IPS DF 6.9 (cell line): ENCODE measurements around the gene HSD17B14.

Source experiments
- DNase-seq: peaks from one replicate; pipeline ENCODE4 v3.0.0-alpha.2; 2013; ENCODE audit warnings: low read depth, low spot score
- H3K27ac ChIP-seq: one replicate; pipeline ENCODE4 v1.5.1; 2013; ENCODE audit warnings: low read length, control low read depth
- H3K27me3 ChIP-seq: 2 replicates; pipeline ENCODE4 v1.6.1; 2013; ENCODE audit warnings: mild to moderate bottlenecking, low read length; ENCODE audit not compliant: control insufficient read depth, insufficient read depth
- H3K36me3 ChIP-seq: 2 replicates; pipeline ENCODE4 v1.6.1; 2013; ENCODE audit warnings: low read length; ENCODE audit not compliant: control insufficient read depth, insufficient read depth
- H3K4me1 ChIP-seq: 2 replicates; pipeline ENCODE4 v1.6.1; 2013; ENCODE audit warnings: low read length; ENCODE audit not compliant: control insufficient read depth, insufficient read depth
- H3K4me3 ChIP-seq: 2 replicates; pipeline ENCODE4 v1.5.1; 2013; ENCODE audit warnings: mild to moderate bottlenecking, low read length
- H3K9me3 ChIP-seq: 2 replicates; pipeline ENCODE4 v1.6.1; 2013; ENCODE audit warnings: low read length, inconsistent platforms; ENCODE audit not compliant: control insufficient read depth, insufficient read depth
- WGBS: extraction: QIAGEN DNeasy Blood & Tissue Kit; methylation state at CpG from one replicate; pipeline ENCODE4 v1.1.7; 2013; ENCODE audit warnings: mixed read lengths, missing lambda C conversion rate; ENCODE audit not compliant: insufficient read length, insufficient coverage; 5-methylcytosine and 5-hydroxymethylcytosine counted together

HSD17B14 gene

GRCh38 chr19:48867123-48867745, 30.9 kb upstream of the HSD17B14 start:
- WGBS = no CpG with 5 or more reads among the region's 14 CpGs
- H3K9me3 ChIP-seq = no peaks in the 10 kb centered on the region
- H3K27ac ChIP-seq = no peak overlapping the region
- no peaks in the 10 kb centered on the region for H3K27me3 ChIP-seq
- H3K4me3 ChIP-seq = no peak overlapping the region
- DNase-seq = no peak
- 0 out of 2 replicates have a peak, but pooled peaks cover 2% of the 10 kb centered on the region for H3K4me1 ChIP-seq
- no peaks in the 10 kb centered on the region for H3K36me3 ChIP-seq

- whole genome bisulfite sequencing = no CpG with 5 or more reads among the region's 6 CpGs
- no peak for DNase-seq
- no peaks in the 10 kb centered on the region for H3K36me3 ChIP-seq
- H3K4me1 ChIP-seq = 0 out of 2 replicates have a peak, but pooled peaks cover 2% of the 10 kb centered on the region
- no peak overlapping the region for H3K27ac ChIP-seq
- H3K4me3 ChIP-seq = no peak overlapping the region
- H3K27me3 ChIP-seq = no peaks in the 10 kb centered on the region
- no peaks in the 10 kb centered on the region for H3K9me3 ChIP-seq
Measured at GRCh38 chr19:48866692-48867091, 30.4 kb upstream of the HSD17B14 start.

GRCh38 chr19:48862827-48863226, 26.5 kb upstream of the HSD17B14 start:
- H3K4me1 ChIP-seq = 0 out of 2 replicates have a peak, but pooled peaks cover under 1% of the 10 kb centered on the region
- no peaks in the 10 kb centered on the region for H3K9me3 ChIP-seq
- H3K4me3 ChIP-seq = no peak overlapping the region
- H3K36me3 ChIP-seq = no peaks in the 10 kb centered on the region
- no CpG with 5 or more reads among the region's 7 CpGs for WGBS
- no peak overlapping the region for H3K27ac ChIP-seq
- DNase-seq = no peak
- no peaks in the 10 kb centered on the region for H3K27me3 ChIP-seq

GRCh38 chr19:48861313-48861712, 25.0 kb upstream of the HSD17B14 start:
- Histone ChIP-seq H3K9me3 (no peaks in the 10 kb centered on the region), H3K36me3 (no peaks in the 10 kb centered on the region), H3K27me3 (no peaks in the 10 kb centered on the region), H3K4me1 (no peaks in the 10 kb centered on the region), H3K27ac (no peak overlapping the region), H3K4me3 (no peak overlapping the region)
- DNase-seq = no peak
- WGBS = no CpG with 5 or more reads among the region's 18 CpGs

GRCh38 chr19:48859711-48860572, 23.7 kb upstream of the HSD17B14 start:
- Histone ChIP-seq H3K36me3 (no peaks in the 10 kb centered on the region), H3K27ac (no peak overlapping the region), H3K27me3 (no peaks in the 10 kb centered on the region), H3K9me3 (no peaks in the 10 kb centered on the region), H3K4me1 (no peaks in the 10 kb centered on the region), H3K4me3 (no peak overlapping the region)
- WGBS = no CpG with 5 or more reads among the region's 30 CpGs
- no peak for DNase-seq

GRCh38 chr19:48858984-48859710, 22.9 kb upstream of the HSD17B14 start:
- Histone ChIP-seq H3K27me3 (no peaks in the 10 kb centered on the region), H3K4me3 (no peak overlapping the region), H3K4me1 (no peaks in the 10 kb centered on the region), H3K9me3 (no peaks in the 10 kb centered on the region), H3K27ac (no peak overlapping the region), H3K36me3 (no peaks in the 10 kb centered on the region)
- no CpG with 5 or more reads among the region's 34 CpGs for WGBS
- no peak for DNase-seq

- H3K9me3 ChIP-seq = no peaks in the 10 kb centered on the region
- 100% methylated on average over 3 of the region's 6 CpGs for WGBS
- H3K27ac ChIP-seq = no peak overlapping the region
- H3K4me1 ChIP-seq = no peaks in the 10 kb centered on the region; the same call in 1 of the 2 replicates
- no peak for DNase-seq
- no peaks in the 10 kb centered on the region for H3K27me3 ChIP-seq
- H3K4me3 ChIP-seq = no peak overlapping the region
- H3K36me3 ChIP-seq = no peaks in the 10 kb centered on the region
Measured at GRCh38 chr19:48856921-48857320, 20.6 kb upstream of the HSD17B14 start.

GRCh38 chr19:48854103-48854502, 17.8 kb upstream of the HSD17B14 start:
- Histone ChIP-seq H3K4me3 (no peak overlapping the region), H3K9me3 (no peaks in the 10 kb centered on the region), H3K27me3 (no peaks in the 10 kb centered on the region), H3K4me1 (no peaks in the 10 kb centered on the region; the same call in 1 of the 2 replicates), H3K27ac (no peak overlapping the region), H3K36me3 (no peaks in the 10 kb centered on the region)
- DNase-seq = no peak
- WGBS = no CpG with 5 or more reads among the region's 7 CpGs

GRCh38 chr19:48853483-48853882, 17.2 kb upstream of the HSD17B14 start:
- no peak overlapping the region for H3K4me3 ChIP-seq
- no peak overlapping the region for H3K27ac ChIP-seq
- no peaks in the 10 kb centered on the region for H3K36me3 ChIP-seq
- H3K9me3 ChIP-seq = no peaks in the 10 kb centered on the region
- no peak for DNase-seq
- no peaks in the 10 kb centered on the region for H3K27me3 ChIP-seq
- WGBS = no CpG with 5 or more reads among the region's 8 CpGs
- H3K4me1 ChIP-seq = no peaks in the 10 kb centered on the region; the same call in 1 of the 2 replicates

GRCh38 chr19:48852292-48852691, 16.0 kb upstream of the HSD17B14 start:
- Histone ChIP-seq H3K4me1 (no peaks in the 10 kb centered on the region; the same call in 1 of the 2 replicates), H3K27ac (no peak overlapping the region), H3K9me3 (no peaks in the 10 kb centered on the region), H3K4me3 (no peak overlapping the region), H3K36me3 (peaks cover 2% of the 10 kb centered on the region; the same call in 1 of the 2 replicates), H3K27me3 (no peaks in the 10 kb centered on the region)
- no peak for DNase-seq
- no CpG with 5 or more reads among the region's 4 CpGs for WGBS
